Limb (tissue), 2 donors: ENCODE measurements around the gene YY1.
"Not testable (repeated sequence)": the region's sequence is repeated elsewhere in the genome, so short reads cannot be mapped to it uniquely, and the experiment has no call there.

Experiments used
- DNase-seq, 2 donors: peaks; one replicate each; pipeline ENCODE4 v3.0.0-alpha.2; 2016; ENCODE audit errors: extremely low spot score in 2 of 2

The YY1 gene

DNA sequence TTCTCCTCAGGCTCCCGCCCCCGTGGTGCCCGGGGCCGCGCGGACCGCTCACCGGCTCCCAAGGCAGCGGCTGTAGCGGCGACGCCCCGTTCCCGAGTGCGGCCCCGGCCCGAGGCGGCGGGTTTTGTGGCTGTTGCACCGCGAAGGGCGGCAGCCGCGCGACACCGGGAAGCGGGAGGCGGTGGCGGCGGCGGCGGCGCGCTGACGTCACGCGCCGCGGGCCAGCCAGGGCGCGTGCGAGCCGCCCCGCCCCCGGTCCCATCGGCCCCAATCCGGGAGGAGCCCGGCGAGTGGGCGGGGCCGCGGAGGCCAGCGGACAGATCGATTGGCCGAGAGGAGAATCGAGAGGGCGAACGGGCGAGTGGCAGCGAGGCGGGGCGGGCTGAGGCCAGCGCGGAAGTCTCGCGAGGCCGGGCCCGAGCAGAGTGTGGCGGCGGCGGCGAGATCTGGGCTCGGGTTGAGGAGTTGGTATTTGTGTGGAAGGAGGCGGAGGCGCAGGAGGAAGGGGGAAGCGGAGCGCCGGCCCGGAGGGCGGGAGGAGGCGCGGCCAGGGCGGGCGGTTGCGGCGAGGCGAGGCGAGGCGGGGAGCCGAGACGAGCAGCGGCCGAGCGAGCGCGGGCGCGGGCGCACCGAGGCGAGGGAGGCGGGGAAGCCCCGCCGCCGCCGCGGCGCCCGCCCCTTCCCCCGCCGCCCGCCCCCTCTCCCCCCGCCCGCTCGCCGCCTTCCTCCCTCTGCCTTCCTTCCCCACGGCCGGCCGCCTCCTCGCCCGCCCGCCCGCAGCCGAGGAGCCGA is at the start of gene YY1:
Gene YY1, plus strand, starts transcription at position 726 of the 792 bp plus-strand sequence. CDS start 101 bp downstream, outside the sequence.
- peak; percentile 99 for DNase-seq

DNA sequence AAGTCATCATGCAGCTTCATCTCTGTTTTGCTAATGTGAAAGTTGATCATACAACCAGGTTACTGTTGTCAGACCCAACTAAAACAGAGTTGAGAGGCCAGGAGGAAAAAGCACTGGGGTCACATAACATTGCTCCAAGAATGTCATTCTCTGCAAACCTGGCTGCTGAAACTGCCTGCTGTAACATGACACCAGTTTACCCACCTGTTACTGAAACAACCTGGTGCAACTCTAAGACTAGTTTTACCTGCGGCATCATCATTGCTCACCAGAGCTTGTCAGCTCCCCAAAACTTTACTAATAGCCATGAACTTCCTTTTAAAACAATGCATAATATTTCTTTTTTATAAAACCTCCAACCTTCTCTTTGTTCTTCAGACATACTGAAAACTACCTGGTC is 48.8 kb upstream of the YY1 start:
- no peak for DNase-seq

DNA sequence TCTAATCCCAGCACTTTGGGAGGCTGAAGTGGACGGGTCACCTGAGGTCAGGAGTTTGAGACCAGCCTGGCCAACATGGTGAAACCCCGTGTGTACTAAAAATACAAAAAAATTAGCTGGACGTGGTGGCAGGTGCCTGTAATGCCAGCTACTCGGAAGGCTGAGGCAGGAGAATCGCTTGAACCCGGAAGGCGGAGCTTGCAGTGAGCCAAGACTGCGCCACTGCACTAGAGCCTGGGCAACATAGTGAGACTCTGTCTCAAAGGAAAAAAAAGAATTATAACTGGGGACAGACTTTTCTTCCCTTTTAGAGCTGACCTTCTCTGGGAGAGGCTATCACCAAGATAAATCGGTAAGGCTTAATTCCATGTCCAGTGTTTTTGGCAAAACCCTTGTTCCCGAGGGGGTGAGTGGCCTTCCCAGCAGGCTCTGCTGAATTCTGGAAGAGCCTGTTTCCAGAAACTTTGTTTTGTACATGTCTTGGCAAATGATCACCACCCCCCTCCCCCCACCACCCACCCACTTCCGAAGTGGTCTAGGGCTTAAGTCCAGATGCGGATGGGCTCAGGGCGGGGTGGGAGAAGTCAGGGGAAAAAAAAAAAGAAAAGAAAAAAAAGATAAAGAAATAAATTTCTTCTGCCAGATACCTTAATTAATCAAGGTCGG is 47.2 kb upstream of the YY1 start:
- no peak for DNase-seq

DNA sequence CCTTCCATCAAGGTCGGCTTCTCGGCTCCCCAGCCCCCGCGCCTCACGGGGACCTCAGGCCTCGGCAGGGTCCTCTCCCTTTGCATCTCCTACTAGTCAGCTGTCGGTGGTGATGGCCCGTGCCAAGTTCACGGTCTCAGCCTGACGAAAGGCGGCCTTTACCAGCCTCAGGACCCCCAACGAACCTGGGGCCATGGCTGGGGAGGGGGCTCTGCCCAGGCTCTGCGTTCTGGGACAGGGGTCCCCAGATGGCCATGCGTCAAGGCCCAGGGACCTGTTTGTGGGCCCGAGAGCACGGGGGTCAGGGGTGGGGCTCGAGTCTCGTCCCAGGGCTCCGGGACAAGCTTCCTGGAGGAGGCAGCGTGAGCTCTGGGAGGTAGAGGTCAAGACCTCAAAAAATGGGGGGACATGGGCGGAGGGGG is 46.7 kb upstream of the YY1 start:
- peak in 1 of 2 donors; percentile 46 for DNase-seq

DNA sequence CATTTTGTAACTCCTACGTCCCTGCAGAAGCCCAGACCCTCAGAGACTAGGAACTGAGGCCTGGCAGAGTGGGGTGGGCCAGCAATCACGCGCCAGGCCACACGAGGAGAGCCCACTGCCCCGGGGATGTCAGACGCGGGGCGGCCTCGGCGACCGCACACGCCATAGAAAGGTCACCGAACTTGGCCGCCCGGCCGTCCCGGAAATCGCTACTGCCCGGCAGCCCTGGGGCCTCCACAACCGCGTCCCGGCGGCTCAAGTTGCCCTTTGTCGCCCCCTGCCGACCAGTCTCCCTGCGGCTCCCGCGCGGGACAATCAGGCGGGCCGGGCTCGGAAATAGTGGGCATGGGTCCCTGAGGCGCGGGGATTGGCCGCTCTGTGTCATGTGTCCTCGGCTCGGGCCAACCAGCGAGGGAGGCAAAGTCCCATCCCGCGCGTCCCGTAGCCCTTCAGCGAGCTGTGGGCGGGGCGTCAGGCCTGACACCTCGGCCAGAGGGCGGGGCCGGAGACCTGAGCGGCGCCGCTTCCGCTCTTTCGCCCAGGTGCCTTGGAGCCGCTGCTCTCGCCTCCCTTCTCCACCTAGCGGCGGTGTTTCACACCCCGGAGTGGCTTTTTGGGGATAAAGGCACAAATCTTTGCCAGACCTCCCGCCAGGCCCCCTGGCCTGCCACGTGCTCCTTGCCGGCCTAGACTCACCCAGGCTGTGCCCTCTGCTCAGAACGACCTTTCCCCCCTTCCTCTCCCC is 46.1 kb upstream of the YY1 start:
- peak; percentile 98 to 100 for DNase-seq

DNA sequence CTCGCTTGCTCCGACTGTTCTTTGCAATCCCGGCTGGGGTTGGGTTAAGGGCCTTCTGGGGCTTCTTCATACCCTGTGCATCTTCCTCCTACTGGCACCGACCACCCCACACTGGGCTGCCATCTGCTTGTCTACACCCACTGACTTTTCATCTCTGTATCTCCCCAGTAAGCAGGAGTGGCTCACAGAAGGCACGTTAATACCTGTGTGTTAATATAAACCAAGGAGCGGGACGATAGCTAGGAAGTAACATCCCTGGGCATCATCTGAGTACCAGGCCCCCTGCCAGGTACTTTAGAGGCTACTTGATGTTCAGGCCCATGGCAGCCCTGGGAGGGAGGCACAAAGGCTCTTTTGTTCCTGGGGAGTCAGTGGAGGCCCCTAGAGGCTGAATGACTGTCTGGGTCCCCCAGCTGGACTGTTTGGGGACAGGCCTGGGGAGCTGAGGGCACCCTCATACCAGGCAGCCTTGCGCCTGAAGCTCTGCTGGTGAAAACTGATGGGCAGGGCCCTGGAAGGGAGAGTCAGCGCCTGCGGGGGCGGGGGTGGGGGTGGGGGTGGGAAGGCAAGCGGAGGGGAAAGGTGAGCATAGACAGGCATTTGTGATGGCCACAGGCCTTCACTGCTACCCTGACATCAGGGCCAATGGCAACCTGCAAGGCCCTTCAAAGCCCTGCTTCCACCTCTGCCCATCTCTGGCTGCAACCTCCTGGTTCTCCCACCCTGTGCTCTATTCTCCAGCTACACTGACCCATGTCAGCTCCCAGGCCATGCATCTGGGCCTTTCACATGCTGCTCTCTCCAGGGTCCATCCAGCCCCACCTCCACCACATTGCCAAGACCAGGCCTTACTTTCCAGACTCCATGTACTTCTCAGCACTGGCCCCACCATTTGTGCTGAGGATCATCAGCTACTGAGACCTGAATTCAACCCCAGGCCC is 45.3 kb upstream of the YY1 start:
- DNase-seq: no peak

DNA sequence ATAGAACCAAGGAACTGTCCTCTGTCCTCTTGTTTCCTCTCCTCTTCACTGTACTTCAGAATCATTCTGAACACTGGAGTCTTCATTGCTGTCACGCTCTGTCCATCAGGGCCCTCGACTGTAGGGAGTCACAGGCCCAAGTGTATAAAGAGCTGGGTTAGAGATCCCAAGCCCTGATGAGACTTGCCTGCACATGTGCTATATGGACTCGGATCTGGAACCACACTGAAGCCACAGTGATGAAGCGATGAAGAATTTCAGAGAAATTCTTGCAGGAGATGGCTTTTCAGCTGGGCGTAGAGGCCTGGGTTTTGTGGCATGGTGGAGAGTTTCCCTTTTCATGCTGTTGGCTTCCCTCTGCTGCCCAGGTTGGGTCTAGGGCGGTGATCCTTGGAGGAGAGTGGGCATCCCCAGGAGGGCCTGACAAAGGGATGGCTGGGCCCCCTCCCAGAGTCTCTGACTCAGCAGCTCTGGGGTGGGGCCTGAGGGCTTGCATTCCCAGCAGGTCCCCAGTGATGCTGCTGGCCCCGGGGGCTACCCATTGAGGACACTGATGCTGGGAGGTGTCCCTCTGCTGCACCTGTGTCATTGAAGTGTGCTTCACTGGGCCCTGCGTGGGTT is 39.6 kb upstream of the YY1 start:
- no peak for DNase-seq

DNA sequence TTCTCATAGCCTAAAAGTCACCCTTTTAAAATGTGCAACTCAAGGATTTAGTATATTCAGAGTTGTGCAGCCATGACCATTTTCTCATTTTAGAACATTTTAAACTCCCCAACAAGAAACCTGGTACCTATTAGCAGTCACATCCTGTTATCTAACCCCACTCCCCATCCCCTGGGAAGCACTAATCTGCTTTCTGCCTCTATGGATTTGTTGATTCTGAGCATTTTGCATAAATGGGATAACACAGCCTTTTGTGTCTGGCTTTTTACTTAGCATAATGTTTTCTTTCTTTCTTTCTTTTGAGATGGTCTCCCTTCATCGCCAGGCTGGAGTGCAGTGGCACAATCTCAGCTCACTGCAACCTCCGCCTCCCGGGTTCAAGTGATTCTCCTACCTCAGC is 38.6 kb upstream of the YY1 start:
- no peak for DNase-seq

DNA sequence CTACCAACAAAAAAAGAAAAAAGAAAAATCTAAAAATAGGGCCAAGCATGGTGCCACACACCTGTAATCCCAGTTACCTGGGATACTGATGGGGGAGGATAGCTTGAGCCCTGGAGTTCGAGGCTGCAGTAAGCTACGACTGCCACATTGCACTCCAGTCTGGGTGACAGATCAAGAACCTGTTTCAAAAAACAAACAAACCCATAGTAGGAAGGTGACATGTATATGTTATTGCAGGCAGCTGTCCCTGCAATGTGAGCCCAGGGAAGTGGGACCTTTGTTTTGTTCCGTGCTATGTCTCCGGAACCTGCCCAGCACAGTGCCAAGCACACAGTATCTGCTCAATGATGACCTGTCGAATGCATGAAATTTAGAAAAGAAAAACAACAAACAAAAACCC is 37.2 kb upstream of the YY1 start:
- no peak for DNase-seq

DNA sequence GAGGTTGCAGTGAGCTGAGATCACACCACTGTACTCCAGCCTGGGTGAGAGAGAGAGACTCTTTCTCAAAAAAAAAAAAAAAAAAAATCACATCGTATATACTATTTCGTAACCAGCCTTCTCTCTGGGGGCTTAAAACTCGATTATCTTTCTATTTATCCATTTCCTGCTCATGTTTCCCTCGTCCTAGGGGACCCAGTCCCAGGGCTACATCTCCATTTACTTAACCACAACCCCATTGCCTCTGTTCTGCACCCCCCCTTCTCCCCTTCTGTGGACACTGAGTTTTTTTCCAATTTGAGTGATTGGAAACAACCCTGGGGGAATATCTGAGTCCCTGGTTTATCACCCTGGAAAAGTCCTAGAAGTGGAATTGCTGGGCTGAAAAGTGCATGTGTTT is 36.2 kb upstream of the YY1 start:
- DNase-seq: no peak

DNA sequence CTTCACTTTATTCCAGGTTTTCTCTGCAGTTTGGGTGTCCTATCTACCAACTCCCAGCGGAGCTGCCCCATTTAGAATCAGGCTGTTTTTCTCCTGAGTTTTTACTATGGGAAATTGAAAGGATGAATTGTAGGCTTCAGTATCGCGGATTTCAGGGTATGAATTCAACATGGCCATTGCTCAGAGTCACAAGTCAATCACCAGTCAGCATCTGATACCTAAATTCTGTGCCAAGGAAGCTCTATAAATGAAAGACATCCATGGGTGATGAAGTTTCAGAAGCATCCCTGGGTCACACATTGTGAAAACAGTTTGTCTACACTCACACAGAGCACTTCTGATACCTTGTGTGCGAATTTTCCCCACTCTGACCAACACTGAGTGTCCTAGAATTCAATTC is 35.8 kb upstream of the YY1 start:
- DNase-seq: no peak

DNA sequence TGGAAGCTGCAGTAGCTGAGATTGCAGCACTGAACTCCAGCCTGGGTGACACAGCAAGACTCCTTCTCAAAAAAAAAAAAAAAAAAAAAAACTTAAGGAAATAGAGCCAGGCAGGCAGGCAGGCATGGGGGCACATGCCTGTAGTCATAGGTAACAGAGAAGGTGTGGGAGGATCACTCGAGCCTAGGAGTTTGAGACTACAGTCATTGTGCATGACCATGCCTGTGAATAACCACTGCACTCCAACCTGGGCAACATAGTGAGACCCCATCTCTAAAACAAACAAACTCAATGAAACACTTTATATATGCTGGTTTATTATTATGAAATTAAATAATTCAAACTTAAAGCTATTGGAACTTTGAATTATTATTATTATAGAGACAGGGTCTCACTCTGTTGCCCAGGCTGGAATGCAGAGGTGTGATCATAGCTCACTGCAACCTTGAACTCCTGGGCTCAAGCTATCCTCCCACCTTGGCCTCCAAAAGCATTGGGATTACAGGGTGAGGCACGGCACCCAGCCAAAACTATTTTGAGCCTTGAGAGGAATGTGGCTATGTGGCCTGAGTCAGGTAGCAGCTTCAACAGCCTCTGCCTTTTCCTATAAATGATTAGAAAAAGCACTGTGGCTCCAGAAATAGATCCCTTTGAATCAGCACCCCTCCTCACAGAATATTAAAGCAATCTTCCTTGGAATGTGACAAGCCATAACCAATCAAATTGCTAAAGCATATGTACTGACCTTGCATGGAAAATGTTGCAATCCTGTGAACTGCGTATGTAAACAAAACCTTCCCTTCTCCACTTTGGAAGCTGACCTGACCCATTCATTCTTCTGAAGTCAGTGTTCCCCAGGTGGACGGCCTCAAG is 34.7 kb upstream of the YY1 start:
- no peak for DNase-seq

DNA sequence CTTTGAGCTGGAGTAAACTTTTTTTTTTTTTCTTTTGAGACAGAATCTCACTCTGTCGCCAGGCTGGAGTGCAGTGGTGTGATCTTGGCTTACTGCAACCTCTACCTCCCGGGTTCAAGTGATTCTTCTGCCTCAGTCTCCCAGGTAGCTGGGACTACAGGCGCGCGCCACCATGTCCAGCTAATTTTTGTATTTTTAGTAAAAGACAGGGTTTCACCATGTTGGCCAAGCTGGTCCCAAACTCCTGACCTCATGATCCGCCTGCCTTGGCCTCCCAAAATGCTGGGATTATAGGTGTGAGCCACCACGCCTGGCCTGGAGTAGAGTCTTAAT is 34.1 kb upstream of the YY1 start:
- DNase-seq: not testable (repeated sequence)

DNA sequence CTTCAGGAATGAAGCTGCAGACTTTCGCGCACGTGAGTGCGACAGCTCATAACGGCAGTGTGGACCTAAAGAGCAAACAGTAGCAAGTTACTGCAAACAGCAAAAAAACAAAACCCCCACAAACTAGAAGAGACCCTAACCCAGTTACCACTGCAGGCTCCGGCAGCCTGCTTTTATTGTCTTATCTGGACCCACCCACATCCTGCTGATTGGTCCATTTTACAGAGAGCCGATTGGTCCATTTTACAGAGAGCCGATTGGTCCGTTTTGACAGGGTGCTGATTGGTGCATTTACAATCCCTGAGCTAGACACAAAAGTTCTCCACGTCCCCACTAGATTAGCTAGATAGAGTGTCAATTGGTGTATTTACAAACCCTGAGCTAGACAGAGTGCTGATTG is 31.4 kb upstream of the YY1 start:
- not testable (repeated sequence) for DNase-seq

DNA sequence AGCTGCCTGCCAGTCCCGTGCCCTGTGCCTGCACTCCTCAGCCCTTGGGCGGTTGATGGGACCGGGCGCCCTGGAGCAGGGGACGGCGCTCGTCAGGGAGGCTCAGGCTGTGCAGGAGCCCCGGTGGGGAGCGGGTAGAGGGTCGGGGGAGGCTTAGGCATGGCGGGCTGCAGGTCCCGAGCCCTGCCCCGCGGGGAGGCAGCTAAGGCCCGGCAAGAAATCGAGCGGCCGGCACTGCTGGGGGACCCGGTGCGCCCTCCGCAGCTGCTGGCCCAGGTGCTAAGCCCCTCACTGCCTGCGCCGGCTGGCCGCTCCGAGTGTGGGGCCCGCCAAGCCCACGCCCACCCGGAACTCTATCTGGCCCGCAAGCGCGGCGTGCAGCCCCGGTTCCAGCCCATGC is 30.8 kb upstream of the YY1 start:
- DNase-seq: not testable (repeated sequence)

DNA sequence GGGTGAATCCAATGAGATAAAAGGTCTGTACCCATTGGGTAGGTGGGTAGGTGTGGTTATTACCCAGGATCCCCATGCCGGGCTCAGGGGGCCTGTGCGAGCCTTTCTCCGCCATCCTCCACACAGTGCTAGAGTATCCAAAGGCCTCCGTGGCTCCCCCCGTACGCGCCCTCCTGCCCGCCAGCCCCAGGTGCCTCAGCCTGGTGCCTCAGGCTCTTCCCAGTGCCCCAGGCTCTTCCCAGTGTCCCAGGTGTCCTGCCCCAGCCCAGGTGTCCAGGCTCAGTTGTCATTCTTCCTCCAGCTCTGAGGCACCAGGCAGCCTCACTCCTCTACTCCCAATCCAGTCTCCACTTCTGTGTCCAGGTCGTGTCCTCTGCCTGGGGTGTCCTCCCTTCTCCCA is 27.6 kb upstream of the YY1 start:
- no peak for DNase-seq

DNA sequence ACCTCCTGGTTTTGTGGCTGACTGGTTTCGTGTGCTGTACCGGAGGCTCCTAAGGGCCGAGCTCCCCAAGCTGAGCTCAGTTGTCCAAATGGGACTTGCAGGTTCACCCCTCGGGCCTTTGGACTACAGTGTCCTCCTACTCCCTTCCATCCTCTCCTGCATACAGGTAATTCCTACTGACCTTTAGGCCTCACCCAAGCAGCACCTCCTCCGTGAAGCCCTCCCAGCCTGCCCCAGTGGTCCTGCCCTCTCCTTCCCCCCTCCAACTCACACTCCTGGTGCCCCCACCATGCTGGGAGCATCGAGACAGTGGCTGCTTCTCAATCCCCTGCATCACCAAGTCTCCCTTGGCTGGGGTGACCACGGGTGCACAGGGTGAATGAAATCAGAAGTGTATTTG is 27.1 kb upstream of the YY1 start:
- no peak for DNase-seq

DNA sequence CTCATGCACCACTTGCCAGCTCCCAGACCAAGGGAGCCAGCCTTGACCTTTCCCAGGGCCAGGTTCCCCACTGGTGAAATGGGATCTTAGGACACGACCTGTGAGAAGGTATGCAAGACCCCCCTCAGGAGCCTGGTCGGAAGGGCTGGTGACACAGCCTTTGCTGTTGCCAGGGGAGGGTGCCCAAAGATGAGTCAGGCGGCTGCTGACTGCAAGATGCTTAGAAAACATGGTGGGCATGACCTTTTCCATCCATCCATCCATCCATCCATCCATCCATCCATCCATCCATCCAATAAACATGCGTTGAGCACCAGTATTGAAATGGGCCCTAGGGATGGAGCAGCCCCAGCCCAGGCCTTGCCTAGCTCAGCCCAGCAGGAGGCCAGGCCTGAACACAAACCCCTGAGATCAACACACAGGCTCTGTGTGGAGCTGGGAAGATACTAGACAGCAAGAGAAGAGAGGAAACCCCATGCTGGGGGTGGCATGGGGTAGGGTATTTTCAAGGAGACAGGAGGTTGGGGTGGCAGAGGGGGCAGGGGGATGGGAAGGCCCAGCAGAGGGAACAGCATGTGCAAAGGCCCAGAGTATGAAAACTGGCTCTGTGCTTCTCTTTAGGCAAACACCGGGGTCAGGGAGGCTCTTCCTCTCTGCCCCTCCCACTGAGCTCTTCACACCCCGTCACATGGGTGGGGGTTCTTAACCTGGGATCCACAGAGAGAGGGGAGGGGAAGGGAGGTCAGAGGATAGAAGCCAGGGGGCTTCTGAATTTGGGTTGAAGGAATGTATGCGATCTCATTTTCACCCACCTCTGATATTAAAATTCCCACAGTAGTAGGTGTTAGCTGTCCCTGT is 26.2 kb upstream of the YY1 start:
- no peak for DNase-seq

DNA sequence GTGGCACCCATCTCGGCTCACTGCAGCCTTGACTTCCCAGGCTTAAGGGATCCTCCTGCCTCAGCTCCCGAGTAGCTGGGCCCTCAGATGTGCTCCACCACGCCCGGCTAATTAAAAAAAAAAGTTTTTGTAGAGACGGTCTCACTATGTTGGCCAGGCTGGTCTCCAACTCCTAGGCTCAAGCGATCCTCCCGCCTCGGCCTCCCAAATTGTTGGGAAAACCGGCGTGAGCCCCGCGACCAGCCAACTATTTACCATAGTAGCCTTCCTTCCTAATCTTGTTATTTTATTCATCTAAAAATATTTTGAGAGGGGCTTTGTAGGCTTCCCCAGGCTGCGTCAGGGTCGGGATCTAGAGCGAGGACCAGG is 25.4 kb upstream of the YY1 start:
- DNase-seq: no peak
